H9 (cell line): ENCODE measurements around the gene INPP5A. TPM values are rescaled to one million over a fixed set of nuclear protein-coding genes. Genes with fewer than 3 reads are reported as not detected.

Experiments
- DNase-seq: peaks from one replicate; pipeline ENCODE4 v3.0.0-alpha.2; 2017
- H2AFZ ChIP-seq: one replicate; pipeline ENCODE4 v1.6.1; 2013; ENCODE audit warnings: mild to moderate bottlenecking, low read length, control low read depth, moderate library complexity
- H2AK5ac ChIP-seq: 2 replicates; pipeline ENCODE4 v1.6.1; 2013; ENCODE audit warnings: low read length, control low read depth, mixed read lengths; ENCODE audit not compliant: insufficient read length
- H2BK120ac ChIP-seq: one replicate; pipeline ENCODE4 v1.6.1; 2013; ENCODE audit warnings: low read depth, mild to moderate bottlenecking, low read length, control low read depth, inconsistent platforms; ENCODE audit not compliant: poor library complexity, severe bottlenecking
- H2BK12ac ChIP-seq: 2 replicates; pipeline ENCODE4 v1.6.1; 2013; ENCODE audit warnings: low read length, control low read depth, mixed read lengths, low read depth; ENCODE audit not compliant: insufficient read length
- H2BK15ac ChIP-seq: 2 replicates; pipeline ENCODE4 v1.6.1; 2013; ENCODE audit warnings: low read depth, low read length, control low read depth
- H2BK20ac ChIP-seq: one replicate; pipeline ENCODE4 v1.6.1; 2013; ENCODE audit warnings: low read depth, mild to moderate bottlenecking, low read length, control low read depth, inconsistent platforms; ENCODE audit not compliant: poor library complexity, severe bottlenecking
- H2BK5ac ChIP-seq: 2 replicates; pipeline ENCODE4 v1.6.1; 2013; ENCODE audit warnings: low read length, control low read depth, mixed read lengths; ENCODE audit not compliant: insufficient read length
- H3K14ac ChIP-seq: 2 replicates; pipeline ENCODE4 v1.6.1; 2013; ENCODE audit warnings: low read length, control low read depth; ENCODE audit not compliant: insufficient read depth
- H3K18ac ChIP-seq: 2 replicates; pipeline ENCODE4 v1.6.1; 2013; ENCODE audit warnings: low read depth, mild to moderate bottlenecking, mixed read lengths, low read length, control low read depth; ENCODE audit not compliant: insufficient read length
- H3K23ac ChIP-seq: 2 replicates; pipeline ENCODE4 v1.6.1; 2013; ENCODE audit warnings: low read length, control low read depth, mixed read lengths, low read depth; ENCODE audit not compliant: insufficient read length
- H3K23me2 ChIP-seq: 2 replicates; pipeline ENCODE4 v1.6.1; 2013; ENCODE audit warnings: low read depth, mild to moderate bottlenecking, mixed read lengths, low read length, control low read depth; ENCODE audit not compliant: insufficient read length, poor library complexity, severe bottlenecking
- H3K27ac ChIP-seq: 2 replicates; pipeline ENCODE4 v1.5.1; 2013; ENCODE audit warnings: low read length, control low read depth, mixed read lengths, low read depth; ENCODE audit not compliant: insufficient read length
- H3K27me3 ChIP-seq: 2 replicates; pipeline ENCODE4 v1.6.1; 2013; ENCODE audit warnings: low read length, control low read depth, inconsistent platforms; ENCODE audit not compliant: insufficient read depth
- H3K4ac ChIP-seq: 2 replicates; pipeline ENCODE4 v1.6.1; 2013; ENCODE audit warnings: low read depth, mild to moderate bottlenecking, control low read depth, inconsistent platforms, low read length, moderate library complexity
- H3K4me1 ChIP-seq: 2 replicates; pipeline ENCODE4 v1.6.1; 2013; ENCODE audit warnings: low read length, control low read depth, inconsistent platforms; ENCODE audit not compliant: insufficient read depth
- H3K4me2 ChIP-seq: 2 replicates; pipeline ENCODE4 v1.6.1; 2013; ENCODE audit warnings: low read length, control low read depth, mixed read lengths; ENCODE audit not compliant: insufficient read length, insufficient read depth
- H3K56ac ChIP-seq: 2 replicates; pipeline ENCODE4 v1.6.1; 2013; ENCODE audit warnings: low read depth, mild to moderate bottlenecking, mixed read lengths, low read length, control low read depth; ENCODE audit not compliant: insufficient read length
- H3K79me1 ChIP-seq: 2 replicates; pipeline ENCODE4 v1.6.1; 2013; ENCODE audit warnings: low read depth, mild to moderate bottlenecking, moderate library complexity, low read length, control low read depth, inconsistent platforms; ENCODE audit not compliant: insufficient read depth, poor library complexity, severe bottlenecking
- H3K79me2 ChIP-seq: 2 replicates; pipeline ENCODE4 v1.6.1; 2013; ENCODE audit warnings: low read length, control low read depth, inconsistent platforms; ENCODE audit not compliant: insufficient read depth
- H3K9ac ChIP-seq: 2 replicates; pipeline ENCODE4 v1.6.1; 2013; ENCODE audit warnings: low read length, control low read depth, mixed read lengths; ENCODE audit not compliant: insufficient read length; ENCODE audit errors: extremely low read depth
- H3K9me3 ChIP-seq: one replicate; pipeline ENCODE4 v1.6.1; 2013; ENCODE audit warnings: low read depth, low read length, inconsistent platforms; ENCODE audit not compliant: control insufficient read depth
- H3T11ph ChIP-seq: one replicate; pipeline ENCODE4 v1.6.1; 2013; ENCODE audit warnings: mild to moderate bottlenecking, low read length, control low read depth, inconsistent platforms
- H4K20me1 ChIP-seq: one replicate; pipeline ENCODE4 v1.6.1; 2013; ENCODE audit not compliant: control insufficient read depth, insufficient read length, insufficient read depth
- H4K5ac ChIP-seq: 2 replicates; pipeline ENCODE4 v1.6.1; 2013; ENCODE audit warnings: low read depth, mild to moderate bottlenecking, mixed read lengths, low read length, control low read depth; ENCODE audit not compliant: insufficient read length
- H4K8ac ChIP-seq: replicated peaks from 2 replicates; pipeline ENCODE4 v1.6.1; 2013; ENCODE audit warnings: low read length, control low read depth, mixed read lengths, low read depth; ENCODE audit not compliant: insufficient read length
- H4K91ac ChIP-seq: 2 replicates; pipeline ENCODE4 v1.6.1; 2013; ENCODE audit warnings: low read depth, mild to moderate bottlenecking, moderate library complexity, mixed read lengths, low read length, control low read depth; ENCODE audit not compliant: insufficient read length
- H3K27ac Mint-ChIP-seq, 3 experiments: 2 replicates in 2 of 3; 3 replicates in 1 of 3; pipeline ENCODE4 v1.8.0; 2020 to 2021; ENCODE audit warnings: mixed read lengths in 3 of 3, mild to moderate bottlenecking in 1 of 3, moderate library complexity in 1 of 3
- H3K27me3 Mint-ChIP-seq: 2 replicates; pipeline ENCODE4 v1.8.0; 2021; ENCODE audit warnings: low read depth, mild to moderate bottlenecking, moderate library complexity, mixed read lengths
- H3K36me3 Mint-ChIP-seq, 3 experiments: 2 replicates in 2 of 3; 3 replicates in 1 of 3; pipeline ENCODE4 v1.8.0; 2020 to 2021; ENCODE audit warnings: low read depth in 3 of 3, mixed read lengths in 3 of 3; ENCODE audit not compliant: insufficient read depth in 1 of 3
- H3K4me1 Mint-ChIP-seq, 2 experiments: 2 replicates each; pipeline ENCODE4 v1.8.0; 2020; ENCODE audit warnings: mixed read lengths in 2 of 2
- H3K4me3 Mint-ChIP-seq, 2 experiments: 2 replicates in 1 of 2; 3 replicates in 1 of 2; pipeline ENCODE4 v1.8.0; 2020 to 2021; ENCODE audit warnings: mild to moderate bottlenecking in 2 of 2, mixed read lengths in 2 of 2, moderate library complexity in 1 of 2
- H3K9me3 Mint-ChIP-seq, 2 experiments: 2 replicates in 1 of 2; 3 replicates in 1 of 2; pipeline ENCODE4 v1.8.0; 2020; ENCODE audit warnings: mild to moderate bottlenecking in 2 of 2, mixed read lengths in 2 of 2, moderate library complexity in 1 of 2
- CTCF ChIP-seq: fragments of 200-600 bp; sonication (generic); conservative IDR thresholded peaks from 3 replicates; pipeline ENCODE4 v1.8.0; 2021; ENCODE audit warnings: antibody characterized with exemption, mild to moderate bottlenecking
- WGBS: extraction: QIAGEN DNeasy Blood & Tissue Kit; methylation state at CpG from one replicate; pipeline ENCODE4 v1.1.7; 2013; ENCODE audit warnings: missing lambda C conversion rate, low lambda C conversion rate, mixed read lengths; ENCODE audit not compliant: insufficient read length; ENCODE audit errors: extremely low coverage; 5-methylcytosine and 5-hydroxymethylcytosine counted together
- total RNA-seq: library from RNA; stranded (reverse); gene quantifications from 2 replicates; pipeline ENCODE4 v1.2.1, GENCODE V29; 2021

INPP5A gene
- total RNA-seq, 1 experiment from 2014 or later, result 17.7 TPM

GRCh38 chr10:132669208-132669861 lies 131.7 kb downstream of the INPP5A start:
- no peak overlapping the region for H4K5ac ChIP-seq
- H4K20me1 ChIP-seq, result no peaks in the 10 kb centered on the region
- H2AK5ac ChIP-seq, result no peak overlapping the region
- H3K23me2 ChIP-seq, result no peaks in the 10 kb centered on the region
- H3K79me1 ChIP-seq, result no peaks in the 10 kb centered on the region
- Mint-ChIP-seq H3K27me3 (no peaks in the 10 kb centered on the region), H3K27ac (peak overlapping the region in 1 of 3 experiments; percentile 89; a peak in 1 of 7 replicates), H3K4me3 (no peak overlapping the region), H3K4me1 (peaks cover 3 to 9% of the 10 kb centered on the region in 2 experiments; a peak in 2 of 4 replicates), H3K36me3 (no peaks in the 10 kb centered on the region), H3K9me3 (no peaks in the 10 kb centered on the region)
- no peak overlapping the region for H2BK12ac ChIP-seq
- H4K8ac ChIP-seq, result no peak overlapping the region
- no peak overlapping the region for H2AFZ ChIP-seq
- H2BK20ac ChIP-seq, result no peak overlapping the region
- TF ChIP-seq CTCF, result no peak
- no peak for DNase-seq
- H3T11ph ChIP-seq, result no peak overlapping the region
- no peaks in the 10 kb centered on the region for H3K27me3 ChIP-seq
- no peak overlapping the region for H3K9ac ChIP-seq
- no peak overlapping the region for H2BK120ac ChIP-seq
- H3K56ac ChIP-seq, result no peak overlapping the region
- no peaks in the 10 kb centered on the region for H3K9me3 ChIP-seq
- H2BK5ac ChIP-seq, result no peak overlapping the region
- H2BK15ac ChIP-seq, result no peak overlapping the region
- no peaks in the 10 kb centered on the region for H3K79me2 ChIP-seq
- H3K4me1 ChIP-seq, result no peaks in the 10 kb centered on the region
- no peak overlapping the region for H3K4ac ChIP-seq
- no CpG with 5 or more reads among the region's 23 CpGs for WGBS
- no peak overlapping the region for H4K91ac ChIP-seq
- H3K18ac ChIP-seq, result no peak overlapping the region
- H3K4me2 ChIP-seq, result no peak overlapping the region
- H3K23ac ChIP-seq, result no peak overlapping the region
- H3K14ac ChIP-seq, result no peak overlapping the region
- no peak overlapping the region for H3K27ac ChIP-seq
